H1 (cell line): Measurements from ENCODE around the gene SCARF1. TPM values are rescaled to one million over a fixed set of nuclear protein-coding genes. Genes with fewer than 3 reads are reported as not detected.

Experiments
- CTCF ChIA-PET: fragments of 300-600 bp; sonication (Branson Sonifier 250); formaldehyde crosslinking; loops from one replicate; lab custom pipeline; 2021; ENCODE audit not compliant: partially characterized antibody; lab: Charles Lee
- POLR2A ChIA-PET: fragments of 300-600 bp; sonication (Branson Sonifier 250); formaldehyde crosslinking; loops from one replicate; lab custom pipeline; 2021; ENCODE audit warnings: inconsistent platforms; ENCODE audit not compliant: partially characterized antibody; lab: Charles Lee
- DNase-seq, 2 experiments: peaks; one replicate each; pipeline versions ENCODE4 v3.0.0 to v3.0.0-alpha.2; 2010 to 2022; ENCODE audit warnings: low spot score in 2 of 2, low read depth in 1 of 2, mixed read lengths in 1 of 2
- FAIRE-seq: peaks from 2 replicates; lab custom pipeline; 2011; peaks lifted over from hg19 to GRCh38; lab: Jason Lieb, UNC
- H2AFZ ChIP-seq: 2 replicates; pipeline ENCODE4 v1.8.1; 2012; ENCODE audit warnings: low read length, inconsistent platforms
- H2AK5ac ChIP-seq: 2 replicates; pipeline ENCODE4 v1.6.1; 2013; ENCODE audit warnings: low read depth, low read length
- H2BK120ac ChIP-seq: replicated peaks from 2 replicates; pipeline ENCODE3; 2013; ENCODE audit warnings: low read depth, low read length, inconsistent platforms
- H2BK12ac ChIP-seq: 2 replicates; pipeline ENCODE4 v1.6.1; 2013; ENCODE audit warnings: low read depth, low read length
- H2BK15ac ChIP-seq: 2 replicates; pipeline ENCODE4 v1.6.1; 2013; ENCODE audit warnings: low read length
- H2BK20ac ChIP-seq: 2 replicates; pipeline ENCODE4 v1.6.1; 2013; ENCODE audit warnings: low read length
- H2BK5ac ChIP-seq: 2 replicates; pipeline ENCODE4 v1.6.1; 2013; ENCODE audit warnings: low read depth, low read length
- H3K14ac ChIP-seq: 2 replicates; pipeline ENCODE4 v1.6.1; 2013; ENCODE audit warnings: inconsistent platforms; ENCODE audit not compliant: insufficient read length
- H3K18ac ChIP-seq: 2 replicates; pipeline ENCODE4 v1.6.1; 2013; ENCODE audit warnings: low read length; ENCODE audit errors: extremely low read depth
- H3K23ac ChIP-seq: 2 replicates; pipeline ENCODE4 v1.6.1; 2013; ENCODE audit warnings: inconsistent platforms; ENCODE audit not compliant: insufficient read length
- H3K23me2 ChIP-seq: 2 replicates; pipeline ENCODE4 v1.6.1; 2013; ENCODE audit warnings: low read depth, low read length
- H3K27ac ChIP-seq: 2 replicates; pipeline ENCODE4 v1.6.1; 2011; ENCODE audit warnings: low read depth, low read length, inconsistent platforms
- H3K27me3 ChIP-seq, 4 experiments: replicated peaks in 1 of 4; 1 replicate in 1 of 4; 2 replicates in 3 of 4; pipeline versions ENCODE4 v1.6.1 to v1.8.1; 2011 to 2013; ENCODE audit warnings: low read length in 3 of 4, mild to moderate bottlenecking in 3 of 4, inconsistent platforms in 2 of 4, mixed read lengths in 2 of 4, moderate library complexity in 1 of 4; ENCODE audit not compliant: control insufficient read depth in 3 of 4, insufficient read depth in 3 of 4; ENCODE audit errors: extremely low read depth in 1 of 4
- H3K36me3 ChIP-seq, 4 experiments: 2 replicates each; pipeline versions ENCODE4 v1.6.1 to v1.8.1; 2011 to 2013; ENCODE audit warnings: mild to moderate bottlenecking in 4 of 4, low read length in 3 of 4, moderate library complexity in 2 of 4, control low read depth in 1 of 4, inconsistent platforms in 1 of 4; ENCODE audit not compliant: insufficient read depth in 4 of 4, control insufficient read depth in 2 of 4
- H3K4ac ChIP-seq: replicated peaks from 2 replicates; pipeline ENCODE3; 2013; ENCODE audit warnings: low read length, low read depth, mixed read lengths, inconsistent platforms; ENCODE audit not compliant: insufficient read length
- H3K4me1 ChIP-seq, 4 experiments: replicated peaks in 1 of 4; 1 replicate in 1 of 4; 2 replicates in 3 of 4; pipeline versions ENCODE4 v1.6.1 to v1.8.1; 2011 to 2013; ENCODE audit warnings: low read length in 3 of 4, inconsistent platforms in 2 of 4, mixed read lengths in 1 of 4; ENCODE audit not compliant: insufficient read depth in 4 of 4, control insufficient read depth in 3 of 4
- H3K4me2 ChIP-seq, 2 experiments: 2 replicates each; pipeline versions ENCODE4 v1.6.1 to v1.8.1; 2011 to 2013; ENCODE audit warnings: low read depth in 2 of 2, low read length in 2 of 2, control low read depth in 1 of 2, inconsistent platforms in 1 of 2, mild to moderate bottlenecking in 1 of 2; ENCODE audit not compliant: insufficient read depth in 1 of 2
- H3K4me3 ChIP-seq, 4 experiments: fragments of 200-600, 300-600 bp in 1 of 4; sonication (generic), shearing (Covaris generic), sonication (Bioruptor Twin) in 1 of 4; 2 replicates each; pipeline versions ENCODE4 v1.5.1 to v1.8.1; 2011 to 2016; ENCODE audit warnings: low read length in 4 of 4, low read depth in 3 of 4, control low read depth in 2 of 4, inconsistent platforms in 2 of 4, mild to moderate bottlenecking in 2 of 4, mixed read lengths in 1 of 4, moderate library complexity in 1 of 4; ENCODE audit not compliant: insufficient read depth in 2 of 4; ENCODE audit errors: extremely low read depth in 1 of 4
- H3K56ac ChIP-seq: replicated peaks from 2 replicates; pipeline ENCODE3; 2013; ENCODE audit warnings: low read depth, mild to moderate bottlenecking, mixed read lengths, low read length, inconsistent platforms; ENCODE audit not compliant: insufficient read length
- H3K79me1 ChIP-seq: 2 replicates; pipeline ENCODE4 v1.6.1; 2013; ENCODE audit warnings: low read depth, low read length, control low read depth
- H3K79me2 ChIP-seq, 2 experiments: 2 replicates each; pipeline versions ENCODE4 v1.6.1 to v1.8.1; 2012 to 2013; ENCODE audit warnings: low read length in 2 of 2, mild to moderate bottlenecking in 2 of 2, inconsistent platforms in 1 of 2; ENCODE audit not compliant: insufficient read depth in 2 of 2, control insufficient read depth in 1 of 2
- H3K9ac ChIP-seq, 4 experiments: replicated peaks in 1 of 4; 1 replicate in 1 of 4; 2 replicates in 3 of 4; pipeline versions ENCODE4 v1.6.1 to v1.8.1; 2011 to 2013; ENCODE audit warnings: low read depth in 3 of 4, low read length in 3 of 4, control low read depth in 2 of 4, mild to moderate bottlenecking in 2 of 4, moderate library complexity in 2 of 4, inconsistent platforms in 1 of 4; ENCODE audit errors: extremely low read depth in 1 of 4
- H3K9me3 ChIP-seq, 2 experiments: 2 replicates each; pipeline versions ENCODE4 v1.6.1 to v1.8.1; 2012 to 2013; ENCODE audit warnings: mild to moderate bottlenecking in 2 of 2, moderate library complexity in 2 of 2, control low read depth in 1 of 2, inconsistent platforms in 1 of 2, low read depth in 1 of 2, low read length in 1 of 2, mixed read lengths in 1 of 2; ENCODE audit not compliant: insufficient read depth in 2 of 2
- H4K20me1 ChIP-seq, 2 experiments: replicated peaks in 1 of 2; 2 replicates each; pipeline versions ENCODE3 to v1.8.1; 2011 to 2013; ENCODE audit warnings: inconsistent platforms in 2 of 2, low read length in 2 of 2, mild to moderate bottlenecking in 1 of 2; ENCODE audit not compliant: insufficient read depth in 2 of 2, control insufficient read depth in 1 of 2
- H4K5ac ChIP-seq: 2 replicates; pipeline ENCODE4 v1.6.1; 2013; ENCODE audit warnings: low read length, low read depth, mixed read lengths, inconsistent platforms; ENCODE audit not compliant: insufficient read length
- H4K8ac ChIP-seq: 2 replicates; pipeline ENCODE4 v1.8.0; 2013; ENCODE audit warnings: mild to moderate bottlenecking, moderate library complexity, low read length, inconsistent platforms; ENCODE audit not compliant: insufficient read depth; ENCODE audit errors: extremely low read depth
- H4K91ac ChIP-seq: replicated peaks from 2 replicates; pipeline ENCODE3; 2013; ENCODE audit warnings: low read length, mixed read lengths, inconsistent platforms; ENCODE audit not compliant: insufficient read length
- CEBPB ChIP-seq: IDR thresholded peaks from 2 replicates; pipeline ENCODE4 v1.6.1; 2012; ENCODE audit warnings: low read depth, low read length
- CTCF ChIP-seq, 3 experiments: IDR thresholded peaks; 1 replicate in 2 of 3; 2 replicates in 1 of 3; pipeline versions ENCODE4 v1.5.1 to v1.6.1; 2011; ENCODE audit warnings: low read length in 3 of 3, mild to moderate bottlenecking in 3 of 3, inconsistent platforms in 2 of 3, low read depth in 1 of 3, moderate library complexity in 1 of 3; ENCODE audit not compliant: insufficient read depth in 1 of 3; ENCODE audit errors: control extremely low read depth in 1 of 3
- EP300 ChIP-seq, 2 experiments: IDR thresholded peaks; 1 replicate in 1 of 2; 2 replicates in 1 of 2; pipeline ENCODE4 v1.6.1; 2011 to 2012; ENCODE audit warnings: low read depth in 2 of 2, low read length in 2 of 2, mild to moderate bottlenecking in 2 of 2, borderline replicate concordance in 1 of 2, inconsistent platforms in 1 of 2, moderate library complexity in 1 of 2
- EZH2 ChIP-seq: fragments of 200-600 bp; sonication (generic); IDR thresholded peaks from 2 replicates; pipeline ENCODE4 v1.7.1; 2012; ENCODE audit warnings: low read depth, mild to moderate bottlenecking, moderate library complexity, low read length, inconsistent platforms; ENCODE audit not compliant: severe bottlenecking
- FOSL1 ChIP-seq: IDR thresholded peaks from 2 replicates; pipeline ENCODE4 v1.6.1; 2011; ENCODE audit warnings: mild to moderate bottlenecking, low read depth, low read length, moderate library complexity; ENCODE audit not compliant: insufficient read depth
- GABPA ChIP-seq: IDR thresholded peaks from 2 replicates; pipeline ENCODE4 v1.6.1; 2011; ENCODE audit warnings: mild to moderate bottlenecking, low read length, moderate library complexity, borderline replicate concordance; ENCODE audit not compliant: insufficient read depth
- HDAC2 ChIP-seq, 2 experiments: fragments of 300-600 bp in 1 of 2; sonication (generic) in 1 of 2; IDR thresholded peaks; 2 replicates each; pipeline ENCODE4 v1.6.1; 2011 to 2012; ENCODE audit warnings: low read depth in 2 of 2, low read length in 2 of 2, mild to moderate bottlenecking in 2 of 2, moderate library complexity in 2 of 2, borderline replicate concordance in 1 of 2, inconsistent platforms in 1 of 2
- SIN3A ChIP-seq, 2 experiments: IDR thresholded peaks in 1 of 2; conservative IDR thresholded peaks in 1 of 2; 2 replicates each; pipeline ENCODE4 v1.6.1; 2011 to 2012; ENCODE audit warnings: low read length in 2 of 2, improper control_type of control experiment in 1 of 2, low read depth in 1 of 2, mild to moderate bottlenecking in 1 of 2
- WGBS, 2 experiments: shearing (Covaris generic) in 1 of 2; methylation state at CpG; one replicate each; pipeline versions ENCODE4 v1.1.6 to v1.1.7; 2013 to 2015; ENCODE audit warnings: low lambda C conversion rate in 2 of 2, mixed read lengths in 2 of 2, inconsistent platforms in 1 of 2, low coverage in 1 of 2, missing lambda C conversion rate in 1 of 2; ENCODE audit not compliant: insufficient replicate concordance in 2 of 2, insufficient coverage in 1 of 2, insufficient read length in 1 of 2; ENCODE audit errors: extremely low coverage in 1 of 2, missing lambda C conversion rate in 1 of 2; 5-methylcytosine and 5-hydroxymethylcytosine counted together
- polyA plus RNA-seq, 7 experiments: library from polyadenylated mRNA; depleted of rRNA in 3 of 7; stranded (reverse) in 5 of 7; unstranded in 2 of 7; fragments of >200 nt in 5 of 7; fragments of 200-250 nt in 2 of 7; gene quantifications; 1 replicate in 5 of 7; 2 replicates in 1 of 7; 4 replicates in 1 of 7; pipeline versions ENCODE4 v1.2.1 to v1.2.3, GENCODE V29; 2011 to 2013; ENCODE audit warnings: missing spikeins in 2 of 7, mixed read lengths in 2 of 7
- total RNA-seq: library from RNA; stranded (reverse); fragmentation: NEBNext Ultra II Directional; extraction: Animal tissue kit (Norgen Biotek cat#: 25700); gene quantifications from 2 replicates; pipeline ENCODE4 v1.2.1, GENCODE V29; 2021
- TF ChIP-seq, protein P1 (sequence below): IDR thresholded peaks from 2 replicates; pipeline ENCODE4 v1.6.1; 2011; ENCODE audit warnings: low read depth, mild to moderate bottlenecking, low read length; ENCODE audit not compliant: insufficient read depth

The SCARF1 gene
- total and polyA plus RNA-seq, 2 of the 8 experiments (the other 6 are each of a cell fraction or from before 2014, with no cell fraction given) = 1.1 to 1.6 TPM

- H3K18ac ChIP-seq = no peak overlapping the region
- H3K79me2 ChIP-seq = no peaks in the 10 kb centered on the region
- H2BK15ac ChIP-seq = no peak overlapping the region
- H2BK20ac ChIP-seq = no peak overlapping the region
- no peak overlapping the region; the same call in 1 of the 2 replicates for H2AFZ ChIP-seq
- H3K36me3 ChIP-seq = no peaks in the 10 kb centered on the region
- H3K27ac ChIP-seq = no peak overlapping the region
- H3K4me1 ChIP-seq = peaks cover 0 to 4% (median 0%) of the 10 kb centered on the region in 4 experiments; a peak in 3 of 7 replicates
- no peak overlapping the region for H3K23ac ChIP-seq
- ChIA-PET POLR2A (interaction anchor here (1.4 to 2.5 kb wide), 2 partner anchors 10 to 47 kb away, joined by 4 to 7 read pairs; no protein-coding TSS in a partner anchor), CTCF (interaction anchor here (1.5 to 1.6 kb wide), 2 partner anchors 8 to 88 kb away, joined by 3 to 4 read pairs; no protein-coding TSS in a partner anchor)
- DNase-seq (no peak), FAIRE-seq (no peak)
- H3K4ac ChIP-seq = no peak overlapping the region
- H3K56ac ChIP-seq = no peak overlapping the region
- H3K4me2 ChIP-seq = no peak overlapping the region
- no peak overlapping the region for H4K5ac ChIP-seq
- H3K79me1 ChIP-seq = no peaks in the 10 kb centered on the region; the same call in 1 of the 2 replicates
- no peak overlapping the region for H4K91ac ChIP-seq
- WGBS, 2 experiments = 79% methylated on average over 13 of the region's 13 CpGs; no CpG with 5 or more reads in 1 of the 2 experiments
- no peak overlapping the region for H3K14ac ChIP-seq
- H3K23me2 ChIP-seq = no peaks in the 10 kb centered on the region
- H3K27me3 ChIP-seq = no peaks in the 10 kb centered on the region
- H2AK5ac ChIP-seq = no peak overlapping the region
- no peaks in the 10 kb centered on the region for H4K20me1 ChIP-seq
- no peak overlapping the region for H3K9ac ChIP-seq
- H2BK12ac ChIP-seq = no peak overlapping the region
- no peaks in the 10 kb centered on the region for H3K9me3 ChIP-seq
- H2BK120ac ChIP-seq = no peak overlapping the region
- no peak overlapping the region for H3K4me3 ChIP-seq
- H4K8ac ChIP-seq = no peak overlapping the region
- H2BK5ac ChIP-seq = no peak overlapping the region
- TF ChIP-seq GABPA (no peak), FOSL1 (no peak), HDAC2 (IDR thresholded peaks at IDR 0.05; ENCODE audit: borderline replicate concordance in 1 of 2, low read depth in 2 of 2, low read length in 2 of 2) (no peak), CTCF (IDR thresholded peaks at IDR 0.05; ENCODE audit: control extremely low read depth in 1 of 3, insufficient read depth in 1 of 3, low read depth in 1 of 3, low read length in 3 of 3) (no peak), SIN3A (conservative IDR thresholded peaks at IDR 0.05 in 1 of 2, IDR thresholded peaks at IDR 0.05 in 1 of 2; ENCODE audit: low read depth in 1 of 2, low read length in 2 of 2) (no peak), CEBPB (no peak), EP300 (IDR thresholded peaks at IDR 0.05; ENCODE audit: borderline replicate concordance in 1 of 2, low read depth in 2 of 2, low read length in 2 of 2) (no peak), EZH2 (no peak)
- TF ChIP-seq, protein P1, sequence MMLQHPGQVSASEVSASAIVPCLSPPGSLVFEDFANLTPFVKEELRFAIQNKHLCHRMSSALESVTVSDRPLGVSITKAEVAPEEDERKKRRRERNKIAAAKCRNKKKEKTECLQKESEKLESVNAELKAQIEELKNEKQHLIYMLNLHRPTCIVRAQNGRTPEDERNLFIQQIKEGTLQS = no peak
These were observed 25.0 kb downstream of the SCARF1 start for GRCh38 chr17:1620486-1620885.
